Erythroblast (primary cell): ENCODE measurements around the gene LIPT2.

Source experiments
- GATA1 ChIP-seq: IDR thresholded peaks from 2 replicates; pipeline ENCODE4 v1.6.1; 2011; ENCODE audit warnings: low read depth, mild to moderate bottlenecking, control low read depth, low read length, moderate library complexity
- POLR2A ChIP-seq: IDR thresholded peaks from 2 replicates; pipeline ENCODE4 v1.6.1; 2011; ENCODE audit warnings: mild to moderate bottlenecking, low read length

DNA sequence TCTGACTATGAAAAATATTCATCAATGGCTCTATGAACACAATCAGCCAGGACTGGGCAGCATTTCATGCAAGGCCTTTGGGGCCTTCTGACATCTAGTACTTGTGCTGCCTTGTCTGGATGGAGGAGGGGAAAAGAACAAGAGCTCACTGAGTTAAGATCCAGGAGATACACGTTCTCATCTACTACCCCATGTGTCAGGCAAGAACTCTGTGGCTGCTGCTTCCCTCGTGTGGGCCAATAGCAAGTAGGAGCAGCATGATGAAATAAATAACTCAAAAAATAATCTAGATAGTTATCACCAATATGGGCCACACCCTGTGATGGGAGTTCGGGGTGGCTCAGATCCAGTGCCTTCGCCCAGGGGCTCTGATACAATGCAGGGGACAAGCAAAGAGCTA lies 33.5 kb downstream of the LIPT2 start:
- no peak for TF ChIP-seq POLR2A
- no peak for TF ChIP-seq GATA1
